ENCODE measurements around the gene TMEM266.
A peak's percentile ranks its signal among the peaks of the same experiment; 100 is the strongest.
"Not testable (repeated sequence)": the region's sequence is repeated elsewhere in the genome, so short reads cannot be mapped to it uniquely, and the experiment has no call there.

Gene TMEM266, protein sequence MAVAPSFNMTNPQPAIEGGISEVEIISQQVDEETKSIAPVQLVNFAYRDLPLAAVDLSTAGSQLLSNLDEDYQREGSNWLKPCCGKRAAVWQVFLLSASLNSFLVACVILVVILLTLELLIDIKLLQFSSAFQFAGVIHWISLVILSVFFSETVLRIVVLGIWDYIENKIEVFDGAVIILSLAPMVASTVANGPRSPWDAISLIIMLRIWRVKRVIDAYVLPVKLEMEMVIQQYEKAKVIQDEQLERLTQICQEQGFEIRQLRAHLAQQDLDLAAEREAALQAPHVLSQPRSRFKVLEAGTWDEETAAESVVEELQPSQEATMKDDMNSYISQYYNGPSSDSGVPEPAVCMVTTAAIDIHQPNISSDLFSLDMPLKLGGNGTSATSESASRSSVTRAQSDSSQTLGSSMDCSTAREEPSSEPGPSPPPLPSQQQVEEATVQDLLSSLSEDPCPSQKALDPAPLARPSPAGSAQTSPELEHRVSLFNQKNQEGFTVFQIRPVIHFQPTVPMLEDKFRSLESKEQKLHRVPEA

DNA sequence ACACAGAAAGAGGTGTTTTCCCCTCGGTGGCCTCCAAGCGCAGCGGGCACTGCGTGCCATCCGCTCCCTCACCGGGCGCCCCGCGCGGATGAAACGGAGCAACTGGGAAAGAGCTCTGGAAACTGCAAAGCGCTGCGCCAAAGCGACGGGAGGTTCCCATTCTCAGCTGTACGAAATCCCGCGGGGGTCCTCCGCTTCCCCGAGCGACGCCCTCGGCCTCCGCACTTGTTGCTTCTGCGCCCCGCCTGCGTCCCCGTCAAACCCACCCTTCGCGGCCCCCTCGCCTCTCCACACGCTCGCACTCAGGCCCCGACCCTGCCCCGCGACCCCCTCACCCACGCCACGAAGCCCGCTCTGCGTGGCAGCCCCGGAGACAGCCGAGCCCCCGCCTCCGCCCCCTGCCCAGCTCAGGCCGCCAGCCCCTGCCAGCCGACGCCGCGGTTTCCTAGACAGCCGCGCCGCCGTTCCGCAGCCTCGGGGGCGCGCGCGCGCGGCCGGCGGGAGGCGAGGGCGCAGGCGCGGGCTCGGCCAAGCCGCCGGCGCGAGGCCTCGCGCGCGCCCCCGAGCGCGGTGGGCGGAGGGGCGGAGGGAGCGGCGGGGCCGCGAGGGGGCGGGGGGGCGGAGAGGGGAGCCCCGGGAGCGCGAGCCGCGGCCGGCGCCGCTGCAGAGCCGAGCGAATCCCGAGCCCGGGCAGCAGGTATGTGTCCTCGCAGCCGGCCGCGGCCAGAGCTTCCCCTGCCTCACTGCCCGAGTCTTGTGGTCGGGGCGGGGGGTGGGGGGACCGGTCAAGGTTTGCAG, at the start of gene TMEM266:
TSS of gene TMEM266 (plus strand) at position 666 of the 798 bp plus-strand sequence. CDS start 74,279 bp downstream, outside the sequence.
- Histone ChIP-seq H3K4me3 (ENCODE audit: low read depth, low read length) (peak within 1 kb of the TSS; percentile 65), H3K36me3 (ENCODE audit: control insufficient read depth, insufficient read depth, low read length) (no peaks in the 10 kb centered on the region), H3K27me3 (ENCODE audit: control insufficient read depth, insufficient read depth, low read length) (peaks cover 24% of the 10 kb centered on the region), H3K4me1 (ENCODE audit: control insufficient read depth, insufficient read depth, low read length) (peaks cover 4% of the 10 kb centered on the region), H3K9me3 (ENCODE audit: control insufficient read depth, insufficient read depth, low read length) (no peaks in the 10 kb centered on the region), H3K9ac (ENCODE audit: low read depth, low read length) (no peak within 1 kb of the TSS)

GRCh38 chr15:76010613-76011012, 49.2 kb upstream of the TMEM266 start:
- no peak overlapping the region for H3K4me3 ChIP-seq (ENCODE audit: low read depth, low read length)
- H3K9ac ChIP-seq (ENCODE audit: low read depth, low read length): no peak overlapping the region
- H3K9me3 ChIP-seq (ENCODE audit: control insufficient read depth, insufficient read depth, low read length): no peaks in the 10 kb centered on the region
- no peaks in the 10 kb centered on the region for H3K4me1 ChIP-seq (ENCODE audit: control insufficient read depth, insufficient read depth, low read length)
- H3K27me3 ChIP-seq (ENCODE audit: control insufficient read depth, insufficient read depth, low read length): no peaks in the 10 kb centered on the region
- no peaks in the 10 kb centered on the region for H3K36me3 ChIP-seq (ENCODE audit: control insufficient read depth, insufficient read depth, low read length)

- no peak within 1 kb of the TSS for H3K9ac ChIP-seq (ENCODE audit: low read depth, low read length)
- H3K4me1 ChIP-seq (ENCODE audit: control insufficient read depth, insufficient read depth, low read length): no peaks in the 10 kb centered on the region
- H3K27me3 ChIP-seq (ENCODE audit: control insufficient read depth, insufficient read depth, low read length): no peaks in the 10 kb centered on the region
- H3K9me3 ChIP-seq (ENCODE audit: control insufficient read depth, insufficient read depth, low read length): no peaks in the 10 kb centered on the region
- no peak within 1 kb of the TSS for H3K4me3 ChIP-seq (ENCODE audit: low read depth, low read length)
- no peaks in the 10 kb centered on the region for H3K36me3 ChIP-seq (ENCODE audit: control insufficient read depth, insufficient read depth, low read length)
Measured at GRCh38 chr15:76011627-76012551, 47.9 kb upstream of the TMEM266 start, which contains the start of gene NRG4. NRG4 (minus strand) TSS chr15:76012424; CDS start chr15:76011230, 1,194 bp downstream.

- not testable (repeated sequence) for H3K9ac ChIP-seq (ENCODE audit: low read depth, low read length); H3K4me1 ChIP-seq (ENCODE audit: control insufficient read depth, insufficient read depth, low read length); H3K27me3 ChIP-seq (ENCODE audit: control insufficient read depth, insufficient read depth, low read length); H3K36me3 ChIP-seq (ENCODE audit: control insufficient read depth, insufficient read depth, low read length); H3K4me3 ChIP-seq (ENCODE audit: low read depth, low read length); H3K9me3 ChIP-seq (ENCODE audit: control insufficient read depth, insufficient read depth, low read length)
Measured at GRCh38 chr15:76013470-76013869, 46.3 kb upstream of the TMEM266 start.

DNA sequence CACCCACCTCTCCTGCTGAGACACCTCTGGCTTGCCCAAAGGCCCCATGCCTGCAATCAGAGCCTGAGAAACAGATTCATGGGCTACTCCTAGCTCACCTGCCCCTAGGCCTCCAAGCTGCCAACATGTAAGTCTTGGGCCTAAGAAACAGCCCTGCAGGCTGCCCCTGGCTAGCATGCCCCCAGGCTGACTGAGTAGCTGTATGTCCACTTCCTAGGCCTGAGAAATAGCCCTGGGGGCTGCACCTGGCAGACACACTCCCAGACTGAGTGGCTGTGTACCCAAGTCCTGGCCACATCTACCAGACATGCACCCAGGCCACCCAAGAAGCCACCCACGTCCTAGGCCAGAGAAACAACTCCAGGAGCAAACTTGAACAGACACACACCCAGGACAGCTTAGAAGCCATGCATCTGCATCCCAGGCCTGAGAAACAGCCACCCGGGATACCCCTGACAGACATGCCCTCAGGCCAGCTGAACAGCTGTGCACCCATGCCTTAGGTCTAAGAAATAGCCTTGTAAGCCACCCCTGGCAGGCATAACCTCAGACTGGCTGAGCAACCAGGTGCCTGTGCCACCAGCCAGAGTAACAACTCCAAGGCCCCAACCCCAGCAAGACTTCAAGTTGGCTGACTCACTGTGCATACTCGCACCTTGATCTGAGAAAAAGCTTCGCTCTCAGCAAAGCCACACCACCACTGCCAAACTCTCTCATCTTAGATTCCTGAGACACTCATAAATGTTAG, 35.6 kb upstream of the TMEM266 start:
- no peak overlapping the region for H3K9ac ChIP-seq (ENCODE audit: low read depth, low read length)
- H3K9me3 ChIP-seq (ENCODE audit: control insufficient read depth, insufficient read depth, low read length): no peaks in the 10 kb centered on the region
- H3K36me3 ChIP-seq (ENCODE audit: control insufficient read depth, insufficient read depth, low read length): no peaks in the 10 kb centered on the region
- H3K4me1 ChIP-seq (ENCODE audit: control insufficient read depth, insufficient read depth, low read length): no peaks in the 10 kb centered on the region
- H3K4me3 ChIP-seq (ENCODE audit: low read depth, low read length): no peak overlapping the region
- H3K27me3 ChIP-seq (ENCODE audit: control insufficient read depth, insufficient read depth, low read length): no peaks in the 10 kb centered on the region

- Histone ChIP-seq H3K9me3 (ENCODE audit: control insufficient read depth, insufficient read depth, low read length) (no peaks in the 10 kb centered on the region), H3K4me1 (ENCODE audit: control insufficient read depth, insufficient read depth, low read length) (peaks cover 12% of the 10 kb centered on the region), H3K27me3 (ENCODE audit: control insufficient read depth, insufficient read depth, low read length) (no peaks in the 10 kb centered on the region), H3K4me3 (ENCODE audit: low read depth, low read length) (no peak overlapping the region), H3K9ac (ENCODE audit: low read depth, low read length) (no peak overlapping the region), H3K36me3 (ENCODE audit: control insufficient read depth, insufficient read depth, low read length) (no peaks in the 10 kb centered on the region)
Measured at GRCh38 chr15:76032046-76032445, 27.7 kb upstream of the TMEM266 start.

- H3K4me3 ChIP-seq (ENCODE audit: low read depth, low read length): no peak overlapping the region
- H3K4me1 ChIP-seq (ENCODE audit: control insufficient read depth, insufficient read depth, low read length): peaks cover 12% of the 10 kb centered on the region
- no peak overlapping the region for H3K9ac ChIP-seq (ENCODE audit: low read depth, low read length)
- no peaks in the 10 kb centered on the region for H3K27me3 ChIP-seq (ENCODE audit: control insufficient read depth, insufficient read depth, low read length)
- no peaks in the 10 kb centered on the region for H3K36me3 ChIP-seq (ENCODE audit: control insufficient read depth, insufficient read depth, low read length)
- no peaks in the 10 kb centered on the region for H3K9me3 ChIP-seq (ENCODE audit: control insufficient read depth, insufficient read depth, low read length)
Measured at GRCh38 chr15:76033438-76033837, 26.3 kb upstream of the TMEM266 start.

DNA sequence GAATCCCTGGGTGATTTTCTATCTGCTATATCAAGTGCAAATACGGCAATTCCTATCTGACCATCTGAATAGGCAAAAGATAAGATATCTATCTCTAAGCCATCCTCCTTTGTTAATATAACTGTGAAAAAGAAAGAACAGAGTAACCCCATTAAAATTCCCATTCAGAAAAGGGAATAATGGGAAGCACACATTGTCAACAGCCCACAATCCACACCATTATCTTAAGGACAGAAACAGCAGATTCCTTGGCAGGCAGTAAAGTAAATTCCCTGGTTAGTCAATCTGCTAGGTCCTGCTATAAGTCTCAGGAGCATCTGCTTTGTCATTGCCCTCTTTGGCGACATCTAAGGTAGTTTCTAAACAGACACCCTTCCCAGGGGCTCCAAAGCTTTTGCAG, 25.7 kb upstream of the TMEM266 start:
- Histone ChIP-seq H3K9me3 (ENCODE audit: control insufficient read depth, insufficient read depth, low read length) (no peaks in the 10 kb centered on the region), H3K27me3 (ENCODE audit: control insufficient read depth, insufficient read depth, low read length) (no peaks in the 10 kb centered on the region), H3K9ac (ENCODE audit: low read depth, low read length) (no peak overlapping the region), H3K4me3 (ENCODE audit: low read depth, low read length) (no peak overlapping the region), H3K4me1 (ENCODE audit: control insufficient read depth, insufficient read depth, low read length) (peaks cover 12% of the 10 kb centered on the region), H3K36me3 (ENCODE audit: control insufficient read depth, insufficient read depth, low read length) (no peaks in the 10 kb centered on the region)

DNA sequence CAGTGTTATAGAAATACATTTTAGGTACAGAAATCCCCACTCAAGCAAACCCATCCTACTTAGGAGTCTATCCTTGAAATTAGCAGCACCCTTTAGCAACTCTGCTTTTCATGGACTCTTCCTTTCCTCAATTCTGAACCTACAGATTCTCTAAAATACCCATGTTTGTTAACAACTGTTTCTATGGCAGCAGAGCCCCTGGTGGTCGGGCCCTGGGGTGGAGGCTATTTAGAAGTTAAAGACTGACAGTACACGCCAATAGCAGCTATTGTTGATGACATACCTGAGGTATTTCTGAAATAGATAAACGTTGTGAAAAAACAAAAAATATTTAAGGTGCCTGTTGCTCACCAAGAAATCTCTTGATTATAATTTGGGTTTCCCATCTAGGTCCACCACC, 24.2 kb upstream of the TMEM266 start:
- no peaks in the 10 kb centered on the region for H3K36me3 ChIP-seq (ENCODE audit: control insufficient read depth, insufficient read depth, low read length)
- no peaks in the 10 kb centered on the region for H3K9me3 ChIP-seq (ENCODE audit: control insufficient read depth, insufficient read depth, low read length)
- H3K27me3 ChIP-seq (ENCODE audit: control insufficient read depth, insufficient read depth, low read length): no peaks in the 10 kb centered on the region
- peaks cover 12% of the 10 kb centered on the region for H3K4me1 ChIP-seq (ENCODE audit: control insufficient read depth, insufficient read depth, low read length)
- no peak overlapping the region for H3K9ac ChIP-seq (ENCODE audit: low read depth, low read length)
- no peak overlapping the region for H3K4me3 ChIP-seq (ENCODE audit: low read depth, low read length)

GRCh38 chr15:76038512-76038911, 21.3 kb upstream of the TMEM266 start:
- peaks cover 12% of the 10 kb centered on the region for H3K4me1 ChIP-seq (ENCODE audit: control insufficient read depth, insufficient read depth, low read length)
- no peaks in the 10 kb centered on the region for H3K9me3 ChIP-seq (ENCODE audit: control insufficient read depth, insufficient read depth, low read length)
- H3K4me3 ChIP-seq (ENCODE audit: low read depth, low read length): no peak overlapping the region
- no peaks in the 10 kb centered on the region for H3K36me3 ChIP-seq (ENCODE audit: control insufficient read depth, insufficient read depth, low read length)
- H3K27me3 ChIP-seq (ENCODE audit: control insufficient read depth, insufficient read depth, low read length): no peaks in the 10 kb centered on the region
- H3K9ac ChIP-seq (ENCODE audit: low read depth, low read length): no peak overlapping the region

Measured in iPS-15b (cell line).